ENCODE results near the gene ATN1. TPM values are rescaled to one million over a fixed set of nuclear protein-coding genes. Genes with fewer than 3 reads are reported as not detected.

The ATN1 gene
- total RNA-seq, 1 experiment from 2014 or later, result 84.7 TPM

GRCh38 chr12:6936636-6937480 lies 9.1 kb downstream of the ATN1 start:
- Mint-ChIP-seq H3K36me3 (ENCODE audit: insufficient read depth, unreplicated experiment) (peaks cover 91% of the 10 kb centered on the region), H3K4me3 (ENCODE audit: unreplicated experiment) (peak overlapping the region; percentile 71), H3K27me3 (ENCODE audit: insufficient read depth, unreplicated experiment) (no peaks in the 10 kb centered on the region), H3K27ac (ENCODE audit: low read depth, unreplicated experiment) (peak overlapping the region; percentile 5), H3K4me1 (ENCODE audit: insufficient read depth, unreplicated experiment) (peaks cover 39% of the 10 kb centered on the region), H3K9me3 (ENCODE audit: unreplicated experiment) (no peaks in the 10 kb centered on the region)
- intact Hi-C loops (cut with micrococcal nuclease), result no loop called here
- no peak for DNase-seq (ENCODE audit: unreplicated experiment)
- BruUV-seq (replicated peaks), result TSS peak; percentile 27
- no peak for TF ChIP-seq CTCF (IDR thresholded peaks at IDR 0.05; ENCODE audit: unreplicated experiment)
- POLR2A ChIA-PET, result interaction anchor here (0.7 to 1.6 kb wide), 13 partner anchors 8 to 154 kb away, joined by 3 to 55 read pairs (median 5); partner anchors contain the start of genes ATN1 and SPSB2
- CTCF ChIA-PET, result interaction anchor here (0.6 to 9.7 kb wide), 7 partner anchors 8 to 301 kb away, joined by 3 to 114 read pairs (median 3); partner anchors contain the start of gene LPAR5

DNA sequence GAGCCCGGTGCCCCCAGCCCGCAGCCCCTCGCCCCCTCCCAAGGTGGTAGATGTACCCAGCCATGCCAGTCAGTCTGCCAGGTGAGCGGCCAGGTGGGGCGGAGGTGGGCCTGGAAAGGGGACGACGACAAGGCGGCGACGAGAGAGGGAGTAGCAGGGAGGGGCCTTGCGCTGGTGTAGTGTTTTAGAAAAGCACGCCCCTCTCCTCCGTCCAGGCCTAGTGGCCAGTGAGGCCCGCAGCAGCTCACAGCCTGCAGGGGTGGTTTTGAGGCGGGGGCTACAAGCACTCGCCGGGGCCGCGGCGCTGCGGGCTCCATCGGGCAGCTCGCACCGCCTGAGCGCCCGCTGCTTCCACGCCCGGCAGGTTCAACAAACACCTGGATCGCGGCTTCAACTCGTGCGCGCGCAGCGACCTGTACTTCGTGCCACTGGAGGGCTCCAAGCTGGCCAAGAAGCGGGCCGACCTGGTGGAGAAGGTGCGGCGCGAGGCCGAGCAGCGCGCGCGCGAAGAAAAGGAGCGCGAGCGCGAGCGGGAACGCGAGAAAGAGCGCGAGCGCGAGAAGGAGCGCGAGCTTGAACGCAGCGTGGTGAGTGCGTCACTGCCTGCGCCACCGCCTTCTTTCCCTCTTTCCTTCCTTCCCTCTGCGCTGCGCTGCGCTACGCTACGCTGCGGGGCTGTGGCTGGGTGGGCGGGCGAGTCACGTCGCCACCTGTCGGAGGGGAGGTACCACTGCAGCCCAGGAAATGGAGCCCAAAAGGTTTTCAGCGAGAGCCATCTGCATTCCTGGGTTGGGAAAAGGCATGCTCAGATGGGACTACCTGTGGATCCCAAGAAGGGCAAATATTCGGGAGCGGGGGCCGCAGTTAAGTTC lies 10.0 kb downstream of the ATN1 start:
- peak; percentile 94 for DNase-seq (ENCODE audit: unreplicated experiment)
- Mint-ChIP-seq H3K27me3 (ENCODE audit: insufficient read depth, unreplicated experiment) (no peaks in the 10 kb centered on the region), H3K27ac (ENCODE audit: low read depth, unreplicated experiment) (peak overlapping the region; percentile 52), H3K36me3 (ENCODE audit: insufficient read depth, unreplicated experiment) (peaks cover 91% of the 10 kb centered on the region), H3K9me3 (ENCODE audit: unreplicated experiment) (no peaks in the 10 kb centered on the region), H3K4me1 (ENCODE audit: insufficient read depth, unreplicated experiment) (peaks cover 31% of the 10 kb centered on the region), H3K4me3 (ENCODE audit: unreplicated experiment) (peak overlapping the region; percentile 71)
- ChIA-PET POLR2A (interaction anchor here (0.6 to 1.6 kb wide), 17 partner anchors 8 to 325 kb away, joined by 3 to 55 read pairs (median 4); partner anchors contain the start of genes ATN1, SPSB2 and USP5), CTCF (interaction anchor here (0.6 to 9.7 kb wide), 10 partner anchors 9 to 454 kb away, joined by 3 to 114 read pairs (median 4); no protein-coding TSS in a partner anchor)
- intact Hi-C loops (cut with micrococcal nuclease), result loop anchor here (1.0 to 2.0 kb wide), 2 partner anchors 13 to 69 kb away; no protein-coding TSS in a partner anchor
- no TSS peak for BruUV-seq (replicated peaks)
- peak; percentile 88 for TF ChIP-seq CTCF (IDR thresholded peaks at IDR 0.05; ENCODE audit: unreplicated experiment)

DNA sequence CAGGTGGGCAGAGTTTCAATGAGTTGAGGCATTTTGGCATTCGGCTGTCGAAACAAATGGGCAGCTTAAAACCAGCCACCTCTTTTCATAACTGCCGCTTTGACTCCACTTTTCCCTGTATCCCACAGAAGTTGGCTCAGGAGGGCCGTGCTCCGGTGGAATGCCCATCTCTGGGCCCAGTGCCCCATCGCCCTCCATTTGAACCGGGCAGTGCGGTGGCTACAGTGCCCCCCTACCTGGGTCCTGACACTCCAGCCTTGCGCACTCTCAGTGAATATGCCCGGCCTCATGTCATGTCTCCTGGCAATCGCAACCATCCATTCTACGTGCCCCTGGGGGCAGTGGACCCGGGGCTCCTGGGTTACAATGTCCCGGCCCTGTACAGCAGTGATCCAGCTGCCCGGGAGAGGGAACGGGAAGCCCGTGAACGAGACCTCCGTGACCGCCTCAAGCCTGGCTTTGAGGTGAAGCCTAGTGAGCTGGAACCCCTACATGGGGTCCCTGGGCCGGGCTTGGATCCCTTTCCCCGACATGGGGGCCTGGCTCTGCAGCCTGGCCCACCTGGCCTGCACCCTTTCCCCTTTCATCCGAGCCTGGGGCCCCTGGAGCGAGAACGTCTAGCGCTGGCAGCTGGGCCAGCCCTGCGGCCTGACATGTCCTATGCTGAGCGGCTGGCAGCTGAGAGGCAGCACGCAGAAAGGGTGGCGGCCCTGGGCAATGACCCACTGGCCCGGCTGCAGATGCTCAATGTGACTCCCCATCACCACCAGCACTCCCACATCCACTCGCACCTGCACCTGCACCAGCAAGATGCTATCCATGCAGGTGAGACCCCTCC lies 10.8 kb downstream of the ATN1 start:
- BruUV-seq (replicated peaks), result TSS peak; percentile 20
- H3K27me3 Mint-ChIP-seq (ENCODE audit: insufficient read depth, unreplicated experiment), result no peaks in the 10 kb centered on the region
- peaks cover 97% of the 10 kb centered on the region for H3K36me3 Mint-ChIP-seq (ENCODE audit: insufficient read depth, unreplicated experiment)
- ChIA-PET CTCF (interaction anchor here (0.6 to 9.7 kb wide), 12 partner anchors 9 to 455 kb away, joined by 3 to 114 read pairs (median 6); no protein-coding TSS in a partner anchor), POLR2A (interaction anchor here (0.6 to 2.9 kb wide), 16 partner anchors 7 to 326 kb away, joined by 3 to 55 read pairs (median 4); partner anchors contain the start of genes ATN1, SPSB2 and USP5)
- TF ChIP-seq CTCF (IDR thresholded peaks at IDR 0.05; ENCODE audit: unreplicated experiment), result no peak
- H3K27ac Mint-ChIP-seq (ENCODE audit: low read depth, unreplicated experiment), result peak overlapping the region; percentile 52
- peaks cover 28% of the 10 kb centered on the region for H3K4me1 Mint-ChIP-seq (ENCODE audit: insufficient read depth, unreplicated experiment)
- DNase-seq (ENCODE audit: unreplicated experiment), result no peak
- intact Hi-C loops (cut with micrococcal nuclease), result loop anchor here (1.0 to 2.0 kb wide), 2 partner anchors 14 to 70 kb away; no protein-coding TSS in a partner anchor
- peak overlapping the region; percentile 71 for H3K4me3 Mint-ChIP-seq (ENCODE audit: unreplicated experiment)
- H3K9me3 Mint-ChIP-seq (ENCODE audit: unreplicated experiment), result no peaks in the 10 kb centered on the region
